Islet precursor cell (in vitro differentiated cells): ENCODE measurements around the gene SSC5D.

ENCODE experiments used
- DNase-seq: peaks from one replicate; pipeline ENCODE4 v3.0.0-alpha.2; 2018

SSC5D gene

GRCh38 chr19:55567708-55568328, 79.6 kb downstream of the SSC5D start:
- no peak for DNase-seq
